ENCODE results near the gene RASGRF2.

Gene RASGRF2

GRCh38 chr5:80964919-80965318 lies 4.8 kb downstream of the RASGRF2 start:
- DNase-seq (ENCODE audit: low read depth) = no peak
- TF ChIP-seq CTCF (IDR thresholded peaks at IDR 0.05; ENCODE audit: low read depth, low read length, missing control alignments) = no peak
- H3K4me3 ChIP-seq (ENCODE audit: low read depth, low read length) = no peak overlapping the region

GRCh38 chr5:80967500-80968181 lies 7.5 kb downstream of the RASGRF2 start:
- no peak for DNase-seq (ENCODE audit: low read depth)
- no peak overlapping the region for H3K4me3 ChIP-seq (ENCODE audit: low read depth, low read length)
- TF ChIP-seq CTCF (IDR thresholded peaks at IDR 0.05; ENCODE audit: low read depth, low read length, missing control alignments) = no peak

GRCh38 chr5:80973027-80973426 lies 12.9 kb downstream of the RASGRF2 start:
- no peak for TF ChIP-seq CTCF (IDR thresholded peaks at IDR 0.05; ENCODE audit: low read depth, low read length, missing control alignments)
- no peak for DNase-seq (ENCODE audit: low read depth)
- H3K4me3 ChIP-seq (ENCODE audit: low read depth, low read length) = no peak overlapping the region

- DNase-seq (ENCODE audit: low read depth) = no peak
- no peak for TF ChIP-seq CTCF (IDR thresholded peaks at IDR 0.05; ENCODE audit: low read depth, low read length, missing control alignments)
These were observed 14.9 kb downstream of the RASGRF2 start for GRCh38 chr5:80975065-80975464.

GRCh38 chr5:80976985-80977384 lies 16.8 kb downstream of the RASGRF2 start:
- no peak for TF ChIP-seq CTCF (IDR thresholded peaks at IDR 0.05; ENCODE audit: low read depth, low read length, missing control alignments)
- DNase-seq (ENCODE audit: low read depth) = no peak
- no peak overlapping the region for H3K4me3 ChIP-seq (ENCODE audit: low read depth, low read length)

More at GRCh38 chr5:80975065-80975464, 14.9 kb downstream of the RASGRF2 start:
- H3K4me3 ChIP-seq (ENCODE audit: low read depth, low read length) = no peak overlapping the region

- TF ChIP-seq CTCF (IDR thresholded peaks at IDR 0.05; ENCODE audit: low read depth, low read length, missing control alignments) = no peak
- DNase-seq (ENCODE audit: low read depth) = no peak
- H3K4me3 ChIP-seq (ENCODE audit: low read depth, low read length) = no peak overlapping the region
These were observed 17.6 kb downstream of the RASGRF2 start for GRCh38 chr5:80977764-80978163.

- no peak overlapping the region for H3K4me3 ChIP-seq (ENCODE audit: low read depth, low read length)
- TF ChIP-seq CTCF (IDR thresholded peaks at IDR 0.05; ENCODE audit: low read depth, low read length, missing control alignments) = no peak
- DNase-seq (ENCODE audit: low read depth) = no peak
These were observed 18.7 kb downstream of the RASGRF2 start for GRCh38 chr5:80978772-80979317.
